ENCODE results near the gene DLX1.

DLX1 gene

GRCh38 chr2:172105471-172106107 is 20.3 kb downstream of the DLX1 start:
- no peak for DNase-seq (ENCODE audit: low read depth)
- H3K4me3 ChIP-seq (ENCODE audit: low read depth, low read length) = no peak overlapping the region
- no peak for TF ChIP-seq CTCF (IDR thresholded peaks at IDR 0.05; ENCODE audit: control insufficient read depth, extremely low read depth, insufficient read depth)

- H3K4me3 ChIP-seq (ENCODE audit: low read depth, low read length) = no peak overlapping the region
- TF ChIP-seq CTCF (IDR thresholded peaks at IDR 0.05; ENCODE audit: control insufficient read depth, extremely low read depth, insufficient read depth) = no peak
- DNase-seq (ENCODE audit: low read depth) = no peak
Observed at GRCh38 chr2:172106108-172106961, 21.0 kb downstream of the DLX1 start.

DNA sequence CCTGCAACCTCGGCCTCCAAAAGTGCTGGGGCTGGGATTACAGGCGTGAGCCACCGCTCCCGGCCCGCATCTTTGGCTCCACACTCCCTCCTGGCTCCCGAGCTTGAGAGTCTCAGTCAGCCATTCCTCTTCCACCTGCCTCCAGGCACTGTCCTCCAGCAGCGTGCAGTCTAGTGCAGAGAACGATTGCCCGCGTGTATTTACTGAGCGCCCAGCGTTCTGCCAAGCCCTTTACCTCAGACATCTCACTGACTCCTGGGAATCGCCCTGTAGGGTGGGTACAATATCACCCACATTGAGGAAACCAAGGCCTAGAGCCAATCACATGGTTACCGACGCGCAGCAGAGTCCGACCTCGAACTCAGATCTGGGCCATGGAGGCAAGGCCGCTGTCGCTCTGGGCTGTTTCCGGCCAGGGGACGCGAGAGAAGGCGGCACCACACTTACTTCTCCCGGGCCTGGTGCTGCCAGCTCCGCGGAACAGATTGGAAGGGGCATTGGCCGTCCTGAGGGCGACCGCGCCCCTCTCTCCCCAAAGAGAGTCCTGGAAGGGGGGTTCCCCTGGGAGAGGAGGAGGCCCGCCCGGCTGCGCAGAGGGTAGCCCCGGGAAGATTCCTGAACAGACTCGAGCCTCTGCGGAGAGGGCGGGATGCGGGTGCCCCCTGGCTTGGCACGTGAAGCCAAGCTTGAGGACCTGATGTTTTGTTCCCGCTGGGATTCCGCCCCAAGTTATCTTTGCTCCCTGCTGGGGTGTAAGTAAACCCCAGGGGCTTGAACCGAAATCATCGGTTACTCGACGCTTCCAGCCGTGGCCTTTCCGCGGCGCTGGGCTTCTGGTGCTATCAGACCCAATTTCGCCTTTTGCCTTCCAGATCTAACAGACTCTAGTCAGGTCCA is 22.6 kb downstream of the DLX1 start:
- no peak for DNase-seq (ENCODE audit: low read depth)
- H3K4me3 ChIP-seq (ENCODE audit: low read depth, low read length) = no peak overlapping the region
- TF ChIP-seq CTCF (IDR thresholded peaks at IDR 0.05; ENCODE audit: control insufficient read depth, extremely low read depth, insufficient read depth) = no peak

GRCh38 chr2:172108587-172108930 is 23.3 kb downstream of the DLX1 start:
- no peak overlapping the region for H3K4me3 ChIP-seq (ENCODE audit: low read depth, low read length)
- TF ChIP-seq CTCF (IDR thresholded peaks at IDR 0.05; ENCODE audit: control insufficient read depth, extremely low read depth, insufficient read depth) = no peak
- DNase-seq (ENCODE audit: low read depth) = no peak

GRCh38 chr2:172109256-172109987 is 24.1 kb downstream of the DLX1 start:
- TF ChIP-seq CTCF (IDR thresholded peaks at IDR 0.05; ENCODE audit: control insufficient read depth, extremely low read depth, insufficient read depth) = no peak
- H3K4me3 ChIP-seq (ENCODE audit: low read depth, low read length) = no peak overlapping the region
- DNase-seq (ENCODE audit: low read depth) = no peak

Data from LNCaP clone FGC (cell line).